DOHH2 (cell line): ENCODE measurements around the gene CABLES1.

ENCODE experiments used
- EZH2phosphoT487 ChIP-seq: fragments of 200-600 bp; sonication (generic); IDR thresholded peaks from 2 replicates; pipeline ENCODE4 v1.6.1; 2017; ENCODE audit warnings: borderline replicate concordance, mild to moderate bottlenecking, antibody characterized with exemption, low read length, moderate library complexity, mixed read lengths
- TF ChIP-seq, protein P1 (sequence below): fragments of 200-600 bp; sonication (generic); IDR thresholded peaks from one replicate; pipeline ENCODE4 v1.5.1; 2014; ENCODE audit warnings: antibody characterized with exemption, mild to moderate bottlenecking, low read depth, low read length; ENCODE audit not compliant: poor library complexity, severe bottlenecking

DNA sequence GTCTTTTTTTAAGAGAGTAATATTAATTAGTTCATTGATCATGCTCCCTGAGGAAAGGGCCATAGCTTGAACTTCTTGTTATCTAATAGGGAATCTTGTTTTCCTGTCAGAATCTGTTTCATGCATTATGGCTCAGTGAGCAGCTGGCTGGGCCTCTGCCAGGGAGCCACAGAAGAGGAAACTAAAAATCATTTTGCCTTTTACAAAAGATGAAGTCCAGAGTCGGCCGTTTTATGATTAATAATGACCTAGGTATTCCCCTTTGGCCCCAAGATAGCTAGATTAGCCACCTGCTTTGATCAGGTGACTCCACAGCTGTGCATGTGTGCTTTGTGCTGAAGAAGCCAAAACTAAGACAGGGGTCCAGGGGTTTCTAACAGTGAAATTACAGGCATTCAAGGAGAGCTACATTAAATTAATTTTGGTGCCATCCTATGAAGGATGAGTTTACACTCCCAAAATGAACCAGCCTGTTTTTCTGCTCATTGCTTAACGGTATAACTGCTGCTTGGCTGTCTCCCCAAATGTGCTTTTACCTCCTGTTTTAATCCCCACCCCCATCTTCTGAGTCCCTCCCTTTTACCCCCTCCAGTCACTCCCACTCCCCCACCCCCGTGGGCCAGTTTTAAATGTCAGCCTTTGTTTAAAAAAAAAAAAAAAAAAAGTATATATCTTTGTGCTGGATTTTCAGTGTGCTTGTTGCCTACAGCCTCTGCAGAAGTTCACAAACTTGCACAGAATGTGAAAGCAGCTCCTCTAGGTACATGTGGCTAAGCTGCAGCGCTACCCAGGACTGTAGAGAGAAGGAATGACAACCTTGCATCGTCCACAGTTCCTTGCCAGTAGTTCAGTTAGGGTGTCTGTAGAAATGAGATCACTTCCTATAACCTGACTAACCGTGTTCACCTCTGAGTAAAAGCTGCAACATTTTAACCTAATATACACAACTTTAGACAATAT, 93.1 kb downstream of the CABLES1 start:
- TF ChIP-seq, protein P1, sequence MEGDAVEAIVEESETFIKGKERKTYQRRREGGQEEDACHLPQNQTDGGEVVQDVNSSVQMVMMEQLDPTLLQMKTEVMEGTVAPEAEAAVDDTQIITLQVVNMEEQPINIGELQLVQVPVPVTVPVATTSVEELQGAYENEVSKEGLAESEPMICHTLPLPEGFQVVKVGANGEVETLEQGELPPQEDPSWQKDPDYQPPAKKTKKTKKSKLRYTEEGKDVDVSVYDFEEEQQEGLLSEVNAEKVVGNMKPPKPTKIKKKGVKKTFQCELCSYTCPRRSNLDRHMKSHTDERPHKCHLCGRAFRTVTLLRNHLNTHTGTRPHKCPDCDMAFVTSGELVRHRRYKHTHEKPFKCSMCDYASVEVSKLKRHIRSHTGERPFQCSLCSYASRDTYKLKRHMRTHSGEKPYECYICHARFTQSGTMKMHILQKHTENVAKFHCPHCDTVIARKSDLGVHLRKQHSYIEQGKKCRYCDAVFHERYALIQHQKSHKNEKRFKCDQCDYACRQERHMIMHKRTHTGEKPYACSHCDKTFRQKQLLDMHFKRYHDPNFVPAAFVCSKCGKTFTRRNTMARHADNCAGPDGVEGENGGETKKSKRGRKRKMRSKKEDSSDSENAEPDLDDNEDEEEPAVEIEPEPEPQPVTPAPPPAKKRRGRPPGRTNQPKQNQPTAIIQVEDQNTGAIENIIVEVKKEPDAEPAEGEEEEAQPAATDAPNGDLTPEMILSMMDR: no peak
- no peak for TF ChIP-seq EZH2phosphoT487
